Stimulated activated CD8-positive, alpha-beta memory T cell treated with anti-CD3 and anti-CD28 coated beads, Interleukin-4, amount 100 ng/mL, for 24 hours (primary cell): Measurements from ENCODE around the gene MLST8.
"Not testable (repeated sequence)": the region's sequence is repeated elsewhere in the genome, so short reads cannot be mapped to it uniquely, and the experiment has no call there.

Source experiments
- DNase-seq: peaks from one replicate; pipeline ENCODE4 v3.0.0-alpha.2; 2020; ENCODE audit warnings: low read depth

MLST8 gene

GRCh38 chr16:2232094-2232990 is 27.1 kb downstream of the MLST8 start:
- DNase-seq, result no peak

GRCh38 chr16:2233046-2233775 is 28.0 kb downstream of the MLST8 start:
- DNase-seq, result no peak

- DNase-seq, result no peak
Observed at GRCh38 chr16:2233872-2234812, 28.9 kb downstream of the MLST8 start.

GRCh38 chr16:2234813-2235170 is 29.5 kb downstream of the MLST8 start:
- DNase-seq, result no peak

- DNase-seq, result no peak
Observed at GRCh38 chr16:2235234-2235651, 30.0 kb downstream of the MLST8 start.

- DNase-seq, result no peak
Observed at GRCh38 chr16:2235695-2236336, 30.6 kb downstream of the MLST8 start.

GRCh38 chr16:2236337-2237101 is 31.3 kb downstream of the MLST8 start, which contains the start of gene DNASE1L2:
Gene DNASE1L2, plus strand, starts transcription at chr16:2236444. Its CDS starts 373 bp downstream, at chr16:2236817.
- no peak for DNase-seq

GRCh38 chr16:2237102-2237482 is 31.8 kb downstream of the MLST8 start:
- DNase-seq, result no peak

GRCh38 chr16:2237493-2238149 is 32.4 kb downstream of the MLST8 start:
- no peak for DNase-seq

GRCh38 chr16:2238150-2238837 is 33.0 kb downstream of the MLST8 start:
- no peak for DNase-seq

GRCh38 chr16:2238838-2239675 is 33.8 kb downstream of the MLST8 start:
- no peak for DNase-seq

- not testable (repeated sequence) for DNase-seq
Observed at GRCh38 chr16:2240331-2240730, 35.1 kb downstream of the MLST8 start.

GRCh38 chr16:2242598-2242997 is 37.3 kb downstream of the MLST8 start:
- DNase-seq, result no peak

GRCh38 chr16:2243031-2243528 is 37.8 kb downstream of the MLST8 start:
- no peak for DNase-seq

GRCh38 chr16:2243781-2244180 is 38.5 kb downstream of the MLST8 start:
- no peak for DNase-seq

GRCh38 chr16:2244301-2244700 is 39.0 kb downstream of the MLST8 start:
- DNase-seq, result no peak

GRCh38 chr16:2244926-2245795 is 39.9 kb downstream of the MLST8 start:
- DNase-seq, result no peak
